Measurements from ENCODE around the gene UIMC1.

The UIMC1 gene

DNA sequence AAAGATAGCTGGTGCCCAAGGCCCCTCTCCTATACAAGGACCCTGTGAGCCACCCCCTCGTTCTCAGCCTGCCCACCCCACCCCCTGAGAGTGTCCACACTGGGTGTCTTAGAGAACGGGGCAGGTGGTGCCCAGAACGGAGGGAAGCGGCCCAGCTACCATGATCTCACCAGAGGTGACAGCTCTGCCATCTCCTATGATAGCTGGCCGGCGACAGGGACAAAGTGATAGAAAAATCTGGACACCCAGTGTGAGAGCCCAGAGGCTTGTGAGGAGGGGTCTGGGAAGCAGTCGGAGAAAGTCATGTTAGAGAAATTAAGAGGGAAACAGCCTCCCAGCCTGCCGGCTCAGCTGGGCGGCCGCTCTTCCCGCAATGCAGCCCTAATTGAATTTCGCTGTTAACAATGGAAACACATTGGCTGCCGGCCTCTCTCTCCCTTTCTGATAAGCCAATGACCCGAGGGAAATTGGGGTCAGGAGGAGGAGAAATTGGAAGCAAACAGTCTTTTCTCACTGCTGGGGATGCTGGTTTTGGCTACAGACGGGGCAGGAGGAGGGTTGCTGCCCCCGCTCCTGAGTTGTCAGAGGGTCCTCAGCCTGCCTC lies 139.8 kb downstream of the UIMC1 start:
- DNase-seq, result no peak

DNA sequence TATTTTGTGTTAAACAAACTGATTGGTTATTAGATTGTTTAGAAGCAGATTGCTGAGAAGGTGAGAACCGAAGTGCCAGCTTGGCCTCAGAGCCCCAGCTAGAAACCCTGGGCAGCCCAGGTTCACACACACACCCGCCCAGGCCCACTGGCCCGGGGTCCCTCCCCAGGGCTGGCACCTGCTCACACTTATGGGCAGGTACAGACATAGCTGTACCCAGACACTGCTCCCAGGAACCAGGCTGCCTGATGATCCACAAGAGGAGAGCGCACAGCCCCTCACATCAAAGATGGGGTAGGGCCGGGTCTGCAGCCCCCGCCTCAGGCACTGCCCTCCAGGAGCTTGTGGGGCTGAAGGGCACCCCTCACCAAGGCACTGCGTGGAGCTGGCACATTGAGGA lies 140.6 kb downstream of the UIMC1 start:
- no peak for DNase-seq

DNA sequence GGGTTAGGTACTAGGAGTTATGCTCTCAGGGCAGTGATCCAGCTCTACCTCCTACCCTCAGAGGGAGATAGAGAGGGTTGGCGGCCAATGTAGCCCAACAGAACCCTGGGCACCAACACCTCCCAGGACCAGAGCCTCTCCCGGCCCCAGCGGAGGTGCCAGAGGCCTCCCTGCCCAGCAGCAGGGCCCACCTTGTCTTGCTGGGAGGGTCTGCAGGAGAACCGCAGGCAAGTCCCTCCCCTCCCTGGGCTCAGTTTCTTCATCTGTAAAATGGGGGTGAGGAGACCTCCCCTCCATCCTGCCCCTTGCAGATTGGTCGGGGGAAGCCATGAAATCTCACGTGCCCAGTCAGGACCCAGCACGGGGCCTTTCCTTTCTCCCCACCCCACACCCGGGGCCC lies 141.8 kb downstream of the UIMC1 start:
- DNase-seq, result no peak

DNA sequence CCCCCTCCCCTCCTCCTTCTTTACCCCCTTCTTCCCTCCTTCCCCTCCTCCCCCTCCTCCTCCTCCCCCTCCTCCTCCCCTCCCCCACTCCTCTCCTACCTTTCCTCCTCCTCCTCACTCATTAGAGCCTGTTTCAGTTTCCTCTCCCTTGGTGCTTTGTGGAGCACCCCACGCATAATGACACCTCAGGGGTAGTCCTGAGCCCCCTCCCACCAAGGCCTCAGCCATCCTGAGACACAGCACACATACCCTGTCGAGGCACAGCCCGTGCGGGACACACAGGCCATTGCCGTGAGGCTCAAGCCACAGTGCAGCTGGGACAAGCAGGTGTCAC lies 142.8 kb downstream of the UIMC1 start:
- DNase-seq, result no peak

DNA sequence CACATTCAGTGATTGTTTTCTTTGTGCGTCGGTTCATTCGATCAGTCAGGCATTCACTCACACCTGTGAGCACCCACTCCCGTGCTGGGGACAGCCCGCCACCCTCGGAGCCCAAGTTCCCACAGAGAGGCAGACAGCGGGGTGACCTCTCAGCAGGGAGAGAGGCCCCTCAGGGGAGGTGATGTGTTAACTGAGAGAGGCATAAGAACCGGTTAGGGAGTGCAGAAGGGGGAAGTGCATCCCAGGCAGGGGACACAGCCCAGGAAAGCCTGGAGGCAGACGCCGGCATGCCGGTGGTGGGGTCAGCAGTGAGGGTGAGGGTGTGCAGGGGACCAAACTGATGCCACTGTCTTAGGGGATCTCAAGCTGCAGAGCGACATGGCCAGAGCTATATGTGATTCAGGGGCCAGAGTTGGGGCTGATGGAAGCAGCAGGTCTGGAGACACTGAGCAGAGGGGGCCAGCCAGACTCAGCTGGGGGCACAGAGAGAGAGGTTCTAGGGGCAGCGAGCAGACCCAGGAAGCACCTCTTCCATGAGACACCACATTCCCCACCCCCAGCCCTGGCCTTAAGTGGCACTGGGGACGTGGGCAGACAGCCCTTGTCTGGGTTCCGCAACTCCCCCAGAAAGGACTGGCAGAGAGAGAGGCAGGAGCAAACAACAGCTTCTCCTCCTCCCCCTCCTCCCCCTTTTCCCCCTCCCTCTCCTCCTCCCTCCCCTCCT lies 143.4 kb downstream of the UIMC1 start:
- DNase-seq, result no peak

DNA sequence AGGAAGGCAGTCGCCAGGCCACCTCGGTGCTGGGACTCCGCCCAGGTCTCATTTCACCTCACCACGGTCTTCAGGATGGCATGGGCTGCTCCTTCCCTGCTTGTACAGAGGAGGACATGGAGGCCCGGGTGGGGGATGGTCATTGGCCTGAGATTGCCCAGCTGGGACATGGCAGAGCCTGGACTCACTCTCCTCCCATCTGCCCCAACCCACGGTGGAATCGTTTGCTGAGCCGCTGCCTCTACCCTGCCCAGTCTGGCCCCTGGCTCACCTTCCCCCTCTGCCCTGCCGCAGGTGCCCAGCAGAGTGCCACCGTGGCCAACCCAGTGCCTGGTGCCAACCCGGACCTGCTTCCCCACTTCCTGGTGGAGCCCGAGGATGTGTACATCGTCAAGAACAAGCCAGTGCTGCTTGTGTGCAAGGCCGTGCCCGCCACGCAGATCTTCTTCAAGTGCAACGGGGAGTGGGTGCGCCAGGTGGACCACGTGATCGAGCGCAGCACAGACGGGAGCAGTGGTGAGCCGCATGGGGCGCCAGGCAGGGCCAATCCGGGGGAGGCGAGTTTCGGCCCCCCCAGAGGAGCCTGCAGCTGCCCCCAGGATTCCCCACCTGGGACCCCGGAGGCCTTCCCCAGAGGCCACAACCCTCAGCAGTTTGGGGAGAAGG lies 144.1 kb downstream of the UIMC1 start:
- no peak for DNase-seq

DNA sequence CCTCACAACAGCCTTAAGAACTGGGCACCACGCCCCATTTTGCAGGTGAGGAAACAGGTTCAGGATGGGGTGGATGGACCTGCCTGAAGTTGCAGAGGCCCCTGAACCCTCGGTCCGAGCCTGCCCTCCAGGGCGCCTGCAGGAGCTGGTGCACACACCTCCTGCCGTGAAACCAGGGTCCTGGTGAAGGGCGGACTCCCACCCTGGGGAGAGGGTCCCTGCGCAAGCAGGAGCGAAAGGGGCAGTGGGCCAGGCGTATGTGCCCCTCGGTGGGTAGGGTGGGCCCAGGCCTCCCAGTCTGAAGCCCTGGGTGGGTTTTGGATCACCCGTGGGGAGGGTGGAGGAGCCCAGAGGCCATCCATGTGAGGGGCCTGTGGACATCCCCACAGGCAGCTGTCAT lies 145.3 kb downstream of the UIMC1 start:
- no peak for DNase-seq

DNA sequence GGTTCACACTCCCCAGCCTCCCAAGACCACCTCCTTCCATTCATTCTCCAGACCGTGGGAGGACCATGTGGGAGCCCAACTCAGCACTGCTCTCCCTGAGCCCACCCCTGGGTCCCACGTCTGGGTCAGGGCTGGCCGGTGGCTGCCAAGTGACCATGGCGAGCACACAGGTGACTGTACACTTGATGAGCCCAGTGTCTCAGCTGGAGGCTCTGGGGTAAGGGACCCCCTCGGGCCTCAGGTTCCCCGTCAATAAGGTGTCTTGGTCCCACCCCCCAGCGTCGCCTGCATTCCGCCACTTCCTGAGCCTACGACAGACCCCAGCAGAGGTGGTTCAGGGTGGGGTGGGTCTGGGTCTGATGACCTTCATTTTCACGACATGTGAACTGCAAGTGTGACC lies 146.2 kb downstream of the UIMC1 start:
- DNase-seq, result no peak

DNA sequence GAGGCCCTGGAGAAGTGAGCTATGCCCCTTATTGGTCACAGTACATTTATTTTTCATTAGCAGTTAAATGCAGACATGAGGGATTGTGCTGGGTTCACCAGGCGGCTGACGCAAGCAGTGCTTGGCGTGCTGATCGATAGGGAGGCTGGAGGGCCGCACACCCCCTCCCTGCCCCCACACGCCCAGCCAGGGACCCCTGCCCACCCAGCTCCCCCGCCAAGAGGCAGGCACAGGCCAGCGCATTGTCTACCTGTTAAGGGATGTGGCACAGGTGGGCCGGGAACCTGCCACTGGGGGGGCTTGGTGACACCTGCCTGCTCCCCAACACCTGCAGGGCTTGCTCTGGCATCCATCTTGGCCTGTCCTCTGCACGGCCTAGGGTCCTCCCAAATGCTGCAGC lies 146.7 kb downstream of the UIMC1 start:
- no peak for DNase-seq

DNA sequence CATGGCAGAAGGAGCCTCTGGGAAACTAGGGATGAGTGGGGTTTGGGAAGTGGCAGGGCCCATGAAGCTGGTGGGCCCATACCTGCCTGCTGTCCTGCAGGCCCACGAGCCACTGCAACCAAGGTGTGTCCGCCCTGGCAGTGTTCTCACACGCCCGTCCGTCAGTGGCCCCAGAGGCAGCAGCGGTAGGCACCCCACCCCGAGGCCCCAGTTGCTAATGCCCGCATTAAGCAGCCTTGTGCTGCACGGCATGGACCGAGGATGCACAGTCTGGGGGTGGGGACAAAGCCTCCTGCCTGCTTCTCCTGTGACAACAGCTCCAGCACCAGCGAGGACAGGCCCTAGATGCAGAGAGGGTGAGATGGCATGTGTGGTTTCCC lies 148.7 kb downstream of the UIMC1 start:
- no peak for DNase-seq

DNA sequence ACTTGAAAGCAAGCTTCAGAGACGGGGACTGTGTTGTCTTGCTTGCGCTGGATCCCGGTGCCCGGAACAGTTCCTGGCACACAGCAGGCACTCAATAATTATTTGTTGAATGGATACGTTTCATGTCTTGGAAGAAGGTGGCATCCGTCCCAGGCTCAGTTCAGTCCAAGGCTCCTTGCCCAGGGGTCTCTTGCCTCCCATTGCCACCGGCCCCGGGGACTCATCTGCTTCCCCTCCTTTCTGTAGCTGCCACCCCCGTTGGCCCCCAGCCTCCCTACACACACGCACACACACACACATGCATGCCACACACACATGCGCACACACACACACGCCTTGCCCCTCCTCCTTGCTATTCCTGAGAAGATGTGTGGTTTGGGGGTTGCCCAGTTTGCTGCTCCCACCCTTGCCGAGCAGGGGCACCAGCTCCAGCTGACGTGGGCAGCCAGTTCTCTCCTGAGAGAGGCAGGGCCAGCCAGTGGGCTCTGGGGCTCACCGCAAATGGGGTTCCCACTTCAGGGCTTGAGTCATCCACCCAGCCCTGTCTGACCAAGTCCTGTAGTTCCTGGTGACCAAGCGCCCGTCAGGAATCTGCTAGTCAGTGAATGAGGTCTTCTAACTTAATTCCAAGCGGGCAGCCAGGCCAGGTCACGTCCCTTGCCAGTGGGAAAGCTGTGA lies 149.2 kb downstream of the UIMC1 start:
- no peak for DNase-seq

DNA sequence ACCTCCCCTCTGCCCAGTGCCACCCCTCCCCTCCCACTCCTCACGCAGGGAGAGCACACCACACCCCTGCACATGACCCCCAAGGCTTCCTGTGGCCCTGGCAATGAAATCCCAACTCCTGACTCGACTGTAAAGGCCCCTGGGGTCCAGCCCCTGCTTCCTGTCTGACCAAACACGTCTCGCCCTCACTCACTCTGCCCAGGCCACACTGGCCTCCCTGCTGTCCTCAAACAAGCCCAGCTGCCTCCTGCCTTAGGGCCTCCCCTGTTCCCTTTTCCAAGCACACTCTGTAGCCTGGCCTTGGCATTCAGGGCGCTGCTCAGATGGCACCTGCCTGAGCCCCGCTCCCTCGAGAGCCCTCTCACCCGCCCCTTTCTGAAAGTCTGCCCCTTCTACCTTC lies 149.8 kb downstream of the UIMC1 start:
- DNase-seq, result no peak

DNA sequence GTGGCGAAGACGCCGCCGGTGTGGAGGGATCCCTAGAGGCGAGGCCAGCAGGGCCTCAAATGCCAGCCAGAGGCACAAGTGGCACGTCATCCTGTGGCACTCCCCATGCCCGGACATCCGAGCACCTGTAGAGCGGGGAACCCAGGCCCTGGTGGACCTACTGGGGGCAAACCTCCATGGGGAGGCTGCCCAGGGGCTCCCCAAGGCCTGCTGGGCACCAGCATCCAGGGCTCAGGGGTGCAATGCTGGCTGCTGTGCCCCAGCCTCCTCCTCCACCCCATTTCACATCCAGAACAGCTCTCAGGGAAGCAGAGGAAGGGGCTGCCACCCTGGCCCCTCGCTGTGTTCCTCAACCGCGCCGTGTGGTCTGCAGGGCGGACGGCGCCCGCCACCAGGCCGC lies 151.0 kb downstream of the UIMC1 start:
- no peak for DNase-seq
